Measurements from ENCODE around the gene TNNT3. TPM values are rescaled to one million over a fixed set of nuclear protein-coding genes. Genes with fewer than 3 reads are reported as not detected.

TNNT3 gene
- total and polyA plus RNA-seq, 2 of the 4 experiments (the other 2 are of a cell fraction), result not detected

GRCh38 chr11:1943977-1944376, 24.5 kb downstream of the TNNT3 start:
- no peak overlapping the region for H4K91ac ChIP-seq (ENCODE audit: insufficient read depth, low read depth, low read length)
- H2BK5ac ChIP-seq (ENCODE audit: low read depth, low read length, poor library complexity, severe bottlenecking), result no peak overlapping the region
- H3K9me3 ChIP-seq (ENCODE audit: control insufficient read depth, insufficient read depth, low read length), result no peaks in the 10 kb centered on the region
- no peak overlapping the region for H4K8ac ChIP-seq (ENCODE audit: low read depth in 2 of 2, low read length in 2 of 2)
- BruUV-seq (replicated peaks), result no TSS peak
- TF ChIP-seq, protein P1, sequence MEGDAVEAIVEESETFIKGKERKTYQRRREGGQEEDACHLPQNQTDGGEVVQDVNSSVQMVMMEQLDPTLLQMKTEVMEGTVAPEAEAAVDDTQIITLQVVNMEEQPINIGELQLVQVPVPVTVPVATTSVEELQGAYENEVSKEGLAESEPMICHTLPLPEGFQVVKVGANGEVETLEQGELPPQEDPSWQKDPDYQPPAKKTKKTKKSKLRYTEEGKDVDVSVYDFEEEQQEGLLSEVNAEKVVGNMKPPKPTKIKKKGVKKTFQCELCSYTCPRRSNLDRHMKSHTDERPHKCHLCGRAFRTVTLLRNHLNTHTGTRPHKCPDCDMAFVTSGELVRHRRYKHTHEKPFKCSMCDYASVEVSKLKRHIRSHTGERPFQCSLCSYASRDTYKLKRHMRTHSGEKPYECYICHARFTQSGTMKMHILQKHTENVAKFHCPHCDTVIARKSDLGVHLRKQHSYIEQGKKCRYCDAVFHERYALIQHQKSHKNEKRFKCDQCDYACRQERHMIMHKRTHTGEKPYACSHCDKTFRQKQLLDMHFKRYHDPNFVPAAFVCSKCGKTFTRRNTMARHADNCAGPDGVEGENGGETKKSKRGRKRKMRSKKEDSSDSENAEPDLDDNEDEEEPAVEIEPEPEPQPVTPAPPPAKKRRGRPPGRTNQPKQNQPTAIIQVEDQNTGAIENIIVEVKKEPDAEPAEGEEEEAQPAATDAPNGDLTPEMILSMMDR (conservative IDR thresholded peaks at IDR 0.05; ENCODE audit: low read depth, low read length), result no peak
- TF ChIP-seq USF2 (IDR thresholded peaks at IDR 0.05; ENCODE audit: low read depth, low read length), result no peak
- TF ChIP-seq CEBPB (IDR thresholded peaks at IDR 0.05; ENCODE audit: low read depth, low read length), result no peak
- ChIA-PET CTCF (interaction anchor here (0.6 kb wide), 1 partner anchor 23 kb away, joined by 3 read pairs; no protein-coding TSS in a partner anchor), POLR2A (ENCODE audit: unreplicated experiment) (no interaction called here)
- no peak overlapping the region for H3K4ac ChIP-seq (ENCODE audit: low read depth, low read length)
- DNase-seq, result peak; percentile 5
- 40% methylated on average over 2 of the region's 9 CpGs; no CpG with 5 or more reads in 1 of the 2 experiments for WGBS, 2 experiments (ENCODE audit: extremely low coverage in 2 of 2, insufficient read length in 1 of 2)
- no peak overlapping the region for H2BK15ac ChIP-seq (ENCODE audit: low read depth, low read length)
- dilution Hi-C loops (cut with HindIII; ENCODE audit: low sequenced_read_pairs, unreplicated experiment), result no loop called here
- H3K18ac ChIP-seq (ENCODE audit: low read depth, low read length), result no peak overlapping the region
- H3K4me3 ChIP-seq (ENCODE audit: insufficient read depth, low read depth, low read length), result no peak overlapping the region
- no peaks in the 10 kb centered on the region for H3K27me3 ChIP-seq (ENCODE audit: control insufficient read depth, insufficient read depth, low read length)
- H3K23ac ChIP-seq (ENCODE audit: low read depth, low read length), result no peak overlapping the region
- no peak overlapping the region for H4K5ac ChIP-seq (ENCODE audit: low read depth, low read length)
- no peak overlapping the region for H3K56ac ChIP-seq (ENCODE audit: extremely low read depth, insufficient read depth, low read length)
- H4K20me1 ChIP-seq (ENCODE audit: insufficient read depth, low read length), result no peaks in the 10 kb centered on the region
- no peak overlapping the region for H3K9ac ChIP-seq (ENCODE audit: low read depth, low read length)
- no peak overlapping the region for H3K4me2 ChIP-seq (ENCODE audit: low read depth, low read length)
- no peak overlapping the region for H2BK120ac ChIP-seq (ENCODE audit: low read depth, low read length)
- H3K79me1 ChIP-seq (ENCODE audit: low read depth in 1 of 2, low read length in 2 of 2), result no peaks in the 10 kb centered on the region
- H2AFZ ChIP-seq (replicated peaks; ENCODE audit: low read length, poor library complexity), result peak overlapping the region; percentile 51
- no peak overlapping the region for H2BK20ac ChIP-seq (ENCODE audit: low read depth, low read length)
- no peak for ATAC-seq (ENCODE audit: low read depth)
- in situ Hi-C loops (cut with MboI; ENCODE audit: low sequenced_read_pairs), result no loop called here
- H2AK5ac ChIP-seq (ENCODE audit: low read depth, low read length), result no peak overlapping the region
- H3K27ac ChIP-seq (ENCODE audit: insufficient read depth, low read length), result no peak overlapping the region
- H3K36me3 ChIP-seq (ENCODE audit: control insufficient read depth, insufficient read depth, low read length), result no peaks in the 10 kb centered on the region
- no peaks in the 10 kb centered on the region for H3K4me1 ChIP-seq (ENCODE audit: control insufficient read depth, insufficient read depth, low read length)
- peak overlapping the region; percentile 70 for H2AK9ac ChIP-seq (replicated peaks; ENCODE audit: low read depth, low read length, poor library complexity)
- intact Hi-C loops (cut with micrococcal nuclease), result no loop called here
- peaks cover 3% of the 10 kb centered on the region; the same call in 1 of the 2 replicates for H3K9me1 ChIP-seq (ENCODE audit: insufficient read depth, low read length)
- no peak overlapping the region for H3K14ac ChIP-seq (replicated peaks; ENCODE audit: low read depth, low read length)

Data from IMR-90 (cell line).